ENCODE measurements around the gene CILP. TPM values are rescaled to one million over a fixed set of nuclear protein-coding genes. Genes with fewer than 3 reads are reported as not detected.
A peak's percentile ranks its signal among the peaks of the same experiment; 100 is the strongest.

Gene CILP
- total and polyA plus RNA-seq, 8 donors = 1.4 to 8.5 (median 1.6) TPM

DNA sequence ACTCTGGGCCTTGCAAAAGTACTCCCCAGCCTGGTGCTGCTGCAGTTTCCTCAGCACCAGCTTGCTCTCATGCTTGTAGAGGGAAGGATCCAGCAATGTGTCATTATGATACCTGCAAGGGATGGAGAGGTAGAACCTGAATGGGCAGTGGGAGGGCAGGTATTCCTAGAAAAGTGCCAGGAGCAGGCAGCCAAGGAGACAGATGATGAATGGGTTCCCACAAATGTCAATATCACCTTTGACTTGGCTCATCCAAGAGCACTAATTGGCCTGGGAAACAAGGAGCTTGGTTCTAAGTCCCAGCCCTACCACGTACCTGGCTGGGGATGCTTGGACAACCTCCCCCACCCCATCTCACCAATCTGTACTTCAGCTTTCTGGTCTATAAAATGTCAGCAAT is 9.4 kb downstream of the CILP start:
- Histone ChIP-seq H3K9me3 (no peaks in the 10 kb centered on the region), H3K27ac (no peak overlapping the region), H3K36me3 (no peaks in the 10 kb centered on the region), H3K27me3 (no peaks in the 10 kb centered on the region), H3K4me1 (no peaks in the 10 kb centered on the region), H3K4me3 (no peak overlapping the region)
- DNase-seq (no peak), ATAC-seq (no peak)
- TF ChIP-seq, protein P1, sequence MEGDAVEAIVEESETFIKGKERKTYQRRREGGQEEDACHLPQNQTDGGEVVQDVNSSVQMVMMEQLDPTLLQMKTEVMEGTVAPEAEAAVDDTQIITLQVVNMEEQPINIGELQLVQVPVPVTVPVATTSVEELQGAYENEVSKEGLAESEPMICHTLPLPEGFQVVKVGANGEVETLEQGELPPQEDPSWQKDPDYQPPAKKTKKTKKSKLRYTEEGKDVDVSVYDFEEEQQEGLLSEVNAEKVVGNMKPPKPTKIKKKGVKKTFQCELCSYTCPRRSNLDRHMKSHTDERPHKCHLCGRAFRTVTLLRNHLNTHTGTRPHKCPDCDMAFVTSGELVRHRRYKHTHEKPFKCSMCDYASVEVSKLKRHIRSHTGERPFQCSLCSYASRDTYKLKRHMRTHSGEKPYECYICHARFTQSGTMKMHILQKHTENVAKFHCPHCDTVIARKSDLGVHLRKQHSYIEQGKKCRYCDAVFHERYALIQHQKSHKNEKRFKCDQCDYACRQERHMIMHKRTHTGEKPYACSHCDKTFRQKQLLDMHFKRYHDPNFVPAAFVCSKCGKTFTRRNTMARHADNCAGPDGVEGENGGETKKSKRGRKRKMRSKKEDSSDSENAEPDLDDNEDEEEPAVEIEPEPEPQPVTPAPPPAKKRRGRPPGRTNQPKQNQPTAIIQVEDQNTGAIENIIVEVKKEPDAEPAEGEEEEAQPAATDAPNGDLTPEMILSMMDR (IDR thresholded peaks at IDR 0.05) = no peak
- intact Hi-C loops (cut with DNase I) = no loop called here

DNA sequence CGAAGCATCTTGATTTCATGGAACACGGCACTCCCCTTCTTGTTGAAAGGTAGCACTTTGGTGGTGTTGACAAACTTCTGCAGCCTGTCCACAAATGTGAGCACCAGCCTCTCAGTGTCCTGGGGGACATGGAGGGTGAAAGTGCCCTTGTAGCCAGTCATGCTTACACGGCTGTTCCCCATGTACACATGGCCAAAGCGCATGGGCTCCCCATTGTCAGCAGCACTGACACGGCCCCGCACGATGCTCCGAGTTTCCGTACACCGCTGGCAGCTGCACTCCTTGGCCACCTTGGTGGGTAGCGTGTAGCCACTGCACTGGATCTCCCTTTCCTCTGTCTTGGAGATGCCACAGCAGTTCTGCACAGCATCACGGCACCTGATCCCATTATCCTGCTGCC is 12.7 kb downstream of the CILP start:
- Histone ChIP-seq H3K9me3 (no peaks in the 10 kb centered on the region), H3K4me1 (no peaks in the 10 kb centered on the region), H3K27me3 (no peaks in the 10 kb centered on the region), H3K36me3 (no peaks in the 10 kb centered on the region), H3K27ac (no peak overlapping the region), H3K4me3 (no peak overlapping the region)
- no peak for ATAC-seq
- intact Hi-C loops (cut with DNase I) = no loop called here
- TF ChIP-seq, protein P1 (IDR thresholded peaks at IDR 0.05) = no peak
- DNase-seq = no peak

DNA sequence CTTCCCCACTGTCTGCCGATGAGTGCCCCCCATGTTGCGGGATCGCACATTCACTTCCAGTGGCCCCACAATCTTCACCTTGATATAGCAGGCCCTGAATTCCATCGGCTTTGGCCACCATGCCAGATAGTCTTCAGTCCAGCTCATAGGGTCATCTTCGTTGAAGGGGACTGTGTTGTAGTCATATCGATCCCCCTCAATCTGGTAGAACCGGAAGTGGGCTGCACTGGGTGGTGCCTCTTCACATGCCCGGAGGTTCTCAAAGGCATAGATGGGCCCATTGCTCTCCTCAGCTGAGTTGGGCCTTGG is 14.0 kb downstream of the CILP start:
- H3K27me3 ChIP-seq = no peaks in the 10 kb centered on the region
- TF ChIP-seq, protein P1 (IDR thresholded peaks at IDR 0.05) = no peak
- no peak overlapping the region for H3K27ac ChIP-seq
- ATAC-seq (no peak), DNase-seq (no peak)
- H3K9me3 ChIP-seq = no peaks in the 10 kb centered on the region
- intact Hi-C loops (cut with DNase I) = no loop called here
- H3K4me1 ChIP-seq = no peaks in the 10 kb centered on the region
- no peaks in the 10 kb centered on the region for H3K36me3 ChIP-seq
- no peak overlapping the region for H3K4me3 ChIP-seq

DNA sequence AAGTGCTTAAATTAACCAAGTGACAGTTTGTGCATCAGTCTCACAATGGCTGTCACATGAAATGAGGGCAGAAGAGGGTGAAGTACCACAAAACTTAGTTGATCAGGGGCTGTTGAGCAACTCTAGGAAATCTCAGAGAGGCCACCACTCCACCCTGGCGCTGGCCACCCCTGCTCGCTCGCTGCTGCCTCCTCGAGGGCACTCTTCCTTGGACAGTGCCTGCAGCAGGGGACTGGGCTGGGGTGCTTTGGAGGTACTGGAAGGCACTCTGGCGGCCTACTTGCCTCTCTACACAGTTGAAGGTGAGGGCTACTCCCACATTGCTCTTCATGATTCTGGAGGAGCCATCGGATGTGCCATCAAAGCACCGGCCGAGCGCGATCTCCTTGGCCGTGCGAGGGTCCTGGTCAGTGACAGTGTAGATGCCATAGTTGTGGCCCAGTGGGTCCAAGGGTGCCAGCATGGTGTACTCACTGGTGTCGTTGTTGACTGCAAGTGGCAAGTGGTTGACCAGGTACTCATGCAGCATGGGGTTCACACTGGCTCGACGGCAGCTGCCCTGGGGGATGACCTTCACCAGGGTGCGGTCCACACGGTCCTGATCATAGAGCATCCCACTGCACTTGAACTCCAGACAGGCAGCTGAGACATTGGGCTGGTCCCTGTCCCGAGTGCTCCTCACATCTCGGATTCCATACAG is 14.5 kb downstream of the CILP start:
- no peak overlapping the region for H3K27ac ChIP-seq
- ATAC-seq = no peak
- intact Hi-C loops (cut with DNase I) = no loop called here

DNA sequence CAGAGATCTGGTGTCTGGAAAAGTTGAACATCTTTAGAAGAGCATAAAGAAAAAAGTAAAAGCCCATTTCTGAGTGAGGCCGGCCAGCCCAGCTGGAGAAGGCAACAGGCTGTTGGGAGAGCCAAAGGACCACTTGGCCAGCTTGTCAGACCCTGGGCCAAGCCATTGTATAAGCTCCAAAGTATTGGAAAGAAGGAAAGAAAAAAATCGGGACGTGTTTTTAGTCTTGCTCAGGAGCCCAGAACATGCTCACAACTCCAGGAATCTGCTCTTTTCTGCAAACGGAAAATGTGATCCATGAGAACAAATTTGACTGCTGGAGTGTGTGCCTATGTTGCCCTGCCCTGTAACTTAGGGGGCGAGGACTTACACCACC is 15.7 kb downstream of the CILP start:
- DNase-seq (no peak), ATAC-seq (peak; percentile 30)
- Histone ChIP-seq H3K27me3 (no peaks in the 10 kb centered on the region), H3K9me3 (no peaks in the 10 kb centered on the region), H3K4me3 (no peak overlapping the region), H3K27ac (no peak overlapping the region), H3K4me1 (no peaks in the 10 kb centered on the region), H3K36me3 (no peaks in the 10 kb centered on the region)
- intact Hi-C loops (cut with DNase I) = no loop called here
- TF ChIP-seq, protein P1 (IDR thresholded peaks at IDR 0.05) = no peak

More for the DNA sequence above, 14.5 kb downstream of the CILP start:
- no peaks in the 10 kb centered on the region for H3K27me3 ChIP-seq
- H3K36me3 ChIP-seq = no peaks in the 10 kb centered on the region
- no peaks in the 10 kb centered on the region for H3K4me1 ChIP-seq
- H3K9me3 ChIP-seq = no peaks in the 10 kb centered on the region
- TF ChIP-seq, protein P1 (IDR thresholded peaks at IDR 0.05) = no peak
- H3K4me3 ChIP-seq = no peak overlapping the region
- DNase-seq = no peak

Data from left lung (tissue), 10 donors.